Parathyroid adenoma (tissue), 2 donors: Measurements from ENCODE around the gene SHISA9.

Source experiments
- H2AFZ ChIP-seq: fragments of 300-600 bp; sonication (generic); one replicate; pipeline ENCODE4 v1.7.0; 2017; ENCODE audit warnings: antibody characterized with exemption, mild to moderate bottlenecking
- H3K27ac ChIP-seq: fragments of 300-600 bp; sonication (generic); one replicate; pipeline ENCODE4 v1.7.0; 2017
- H3K27me3 ChIP-seq: fragments of 300-600 bp; sonication (generic); one replicate; pipeline ENCODE4 v1.7.0; 2017; ENCODE audit warnings: low read length; ENCODE audit not compliant: control insufficient read depth, insufficient read depth
- H3K36me3 ChIP-seq: fragments of 300-600 bp; sonication (generic); one replicate; pipeline ENCODE4 v1.7.0; 2017; ENCODE audit warnings: low read length; ENCODE audit not compliant: control insufficient read depth, insufficient read depth
- H3K4me1 ChIP-seq: fragments of 300-600 bp; sonication (generic); one replicate; pipeline ENCODE4 v1.7.0; 2017; ENCODE audit warnings: control low read depth
- H3K4me2 ChIP-seq: fragments of 300-600 bp; sonication (generic); one replicate; pipeline ENCODE4 v1.7.0; 2017; ENCODE audit warnings: low read length
- H3K4me3 ChIP-seq: fragments of 300-600 bp; sonication (generic); one replicate; pipeline ENCODE4 v1.7.0; 2017; ENCODE audit warnings: low read depth, low read length
- H3K79me2 ChIP-seq: fragments of 300-600 bp; sonication (generic); one replicate; pipeline ENCODE4 v1.7.0; 2017; ENCODE audit warnings: control low read depth
- H3K9ac ChIP-seq: fragments of 300-600 bp; sonication (generic); one replicate; pipeline ENCODE4 v1.7.0; 2017; ENCODE audit warnings: mild to moderate bottlenecking
- H3K9me3 ChIP-seq: fragments of 300-600 bp; sonication (generic); one replicate; pipeline ENCODE4 v1.7.0; 2017; ENCODE audit warnings: low read length; ENCODE audit not compliant: control insufficient read depth
- TF ChIP-seq, protein P1 (sequence below): fragments of 300-600 bp; sonication (generic); IDR thresholded peaks from one replicate; pipeline ENCODE4 v1.7.0; 2017; ENCODE audit warnings: antibody characterized with exemption, mild to moderate bottlenecking
- donor health status: primary hyperparathyroidism.

Gene SHISA9

DNA sequence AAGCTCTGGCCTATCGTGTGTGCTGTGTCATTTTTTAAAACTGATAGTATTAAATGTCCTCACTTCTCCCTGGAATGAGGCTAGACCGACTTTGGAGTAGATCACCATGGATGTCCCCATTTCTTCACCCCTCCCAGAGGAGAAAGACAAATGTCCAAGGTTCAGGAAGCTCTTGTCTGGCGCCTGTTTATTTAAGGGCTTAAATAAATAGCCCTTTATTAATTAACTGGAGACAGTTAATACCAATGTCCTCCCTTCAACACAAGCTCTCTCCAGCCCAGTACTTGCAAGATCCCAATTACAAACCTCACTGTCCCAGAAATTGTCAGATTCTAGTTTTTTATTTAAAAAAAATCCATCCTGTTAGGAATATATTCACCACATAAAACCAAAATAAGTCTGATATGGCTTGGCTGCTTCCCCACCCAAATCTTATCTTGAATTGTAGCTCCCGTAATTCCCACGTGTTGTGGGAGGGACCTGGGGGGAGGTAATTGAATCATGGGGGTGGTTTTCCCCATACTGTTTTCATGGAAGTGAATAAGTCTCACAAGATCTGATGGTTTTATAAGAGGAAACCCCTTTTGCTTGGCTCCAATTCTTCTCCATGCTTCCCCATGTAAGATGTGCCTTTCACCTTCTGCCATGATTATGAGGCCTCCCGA, 344.4 kb downstream of the SHISA9 start:
- Histone ChIP-seq H3K9ac (no peak overlapping the region), H3K27ac (no peak overlapping the region), H3K79me2 (no peaks in the 10 kb centered on the region), H3K9me3 (no peaks in the 10 kb centered on the region), H3K4me1 (no peaks in the 10 kb centered on the region), H3K36me3 (no peaks in the 10 kb centered on the region), H2AFZ (no peak overlapping the region), H3K4me3 (no peak overlapping the region), H3K4me2 (no peak overlapping the region), H3K27me3 (no peaks in the 10 kb centered on the region)
- TF ChIP-seq, protein P1, sequence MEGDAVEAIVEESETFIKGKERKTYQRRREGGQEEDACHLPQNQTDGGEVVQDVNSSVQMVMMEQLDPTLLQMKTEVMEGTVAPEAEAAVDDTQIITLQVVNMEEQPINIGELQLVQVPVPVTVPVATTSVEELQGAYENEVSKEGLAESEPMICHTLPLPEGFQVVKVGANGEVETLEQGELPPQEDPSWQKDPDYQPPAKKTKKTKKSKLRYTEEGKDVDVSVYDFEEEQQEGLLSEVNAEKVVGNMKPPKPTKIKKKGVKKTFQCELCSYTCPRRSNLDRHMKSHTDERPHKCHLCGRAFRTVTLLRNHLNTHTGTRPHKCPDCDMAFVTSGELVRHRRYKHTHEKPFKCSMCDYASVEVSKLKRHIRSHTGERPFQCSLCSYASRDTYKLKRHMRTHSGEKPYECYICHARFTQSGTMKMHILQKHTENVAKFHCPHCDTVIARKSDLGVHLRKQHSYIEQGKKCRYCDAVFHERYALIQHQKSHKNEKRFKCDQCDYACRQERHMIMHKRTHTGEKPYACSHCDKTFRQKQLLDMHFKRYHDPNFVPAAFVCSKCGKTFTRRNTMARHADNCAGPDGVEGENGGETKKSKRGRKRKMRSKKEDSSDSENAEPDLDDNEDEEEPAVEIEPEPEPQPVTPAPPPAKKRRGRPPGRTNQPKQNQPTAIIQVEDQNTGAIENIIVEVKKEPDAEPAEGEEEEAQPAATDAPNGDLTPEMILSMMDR: no peak

DNA sequence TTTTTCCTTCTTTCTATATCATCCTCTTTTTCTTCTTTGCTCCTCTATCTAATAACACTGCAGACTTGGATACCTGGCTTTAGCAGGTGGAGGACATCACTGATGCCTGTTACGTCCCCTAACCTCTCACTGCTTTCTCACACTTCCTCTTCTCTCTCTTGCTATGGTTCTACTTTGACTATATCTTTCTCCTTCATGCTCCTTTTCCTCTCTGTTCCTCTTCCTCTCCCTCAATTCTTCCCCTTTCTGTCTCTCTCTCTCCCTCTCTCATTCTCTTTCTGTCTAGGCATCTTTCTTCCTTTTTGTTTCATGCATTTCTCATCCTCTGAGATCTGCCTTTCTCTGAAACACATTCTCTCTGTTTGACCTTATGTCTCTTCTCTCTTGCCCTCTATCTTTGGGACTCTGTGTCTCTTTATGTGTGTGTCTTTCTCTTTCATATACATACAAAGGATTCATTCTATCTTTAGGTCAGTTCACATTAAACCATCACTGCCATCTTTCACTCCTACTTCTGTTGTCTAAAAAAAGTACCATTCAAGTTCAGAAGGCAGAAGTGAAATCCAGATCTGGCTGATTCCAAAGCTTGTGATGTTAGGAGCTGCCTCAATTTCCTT, 353.7 kb downstream of the SHISA9 start:
- TF ChIP-seq, protein P1: no peak
- Histone ChIP-seq H3K9me3 (no peaks in the 10 kb centered on the region), H3K9ac (no peak overlapping the region), H2AFZ (no peak overlapping the region), H3K79me2 (no peaks in the 10 kb centered on the region), H3K36me3 (no peaks in the 10 kb centered on the region), H3K27ac (no peak overlapping the region), H3K4me3 (no peak overlapping the region), H3K4me1 (no peaks in the 10 kb centered on the region), H3K4me2 (no peak overlapping the region), H3K27me3 (no peaks in the 10 kb centered on the region)

DNA sequence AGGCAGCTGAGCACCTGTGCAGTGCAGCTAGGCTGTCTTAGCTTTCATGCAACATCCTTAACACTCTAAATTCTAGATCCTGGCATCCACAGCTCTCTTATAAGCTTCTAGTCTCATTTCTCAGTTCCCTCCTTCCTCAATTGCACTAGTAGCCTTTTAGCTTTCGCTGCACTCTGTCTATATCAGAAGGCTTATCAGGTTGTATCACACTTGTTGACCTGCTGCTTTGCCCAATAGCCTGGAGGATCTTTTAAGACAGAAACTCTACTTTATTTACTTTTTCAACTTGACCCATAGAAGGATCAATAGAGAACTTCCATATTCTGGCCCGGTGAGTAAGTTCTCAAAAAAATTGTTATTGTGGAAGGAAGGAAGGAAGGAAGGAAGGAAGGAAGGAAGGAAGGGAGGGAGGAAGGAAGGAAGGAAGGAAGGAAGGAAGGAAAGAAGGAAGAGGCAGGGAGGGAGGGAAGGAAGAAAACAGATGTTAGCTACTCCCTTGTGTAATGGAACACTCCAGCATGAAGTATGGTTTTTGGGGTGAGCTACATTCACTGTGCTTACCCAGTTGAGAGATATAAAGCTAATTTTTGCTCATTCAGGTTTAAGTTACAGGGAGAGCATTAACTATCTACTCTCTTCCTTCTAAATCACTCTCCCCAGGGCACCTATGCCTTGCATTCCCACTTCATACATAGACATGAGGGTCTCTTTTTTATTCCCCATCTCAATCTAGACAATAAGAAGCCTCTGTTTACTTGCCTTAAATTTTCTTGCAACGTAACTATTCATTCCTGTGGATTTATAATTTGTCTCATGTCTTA, 361.1 kb downstream of the SHISA9 start:
- Histone ChIP-seq H3K79me2 (no peaks in the 10 kb centered on the region), H3K4me3 (no peak overlapping the region), H2AFZ (no peak overlapping the region), H3K9me3 (no peaks in the 10 kb centered on the region), H3K36me3 (no peaks in the 10 kb centered on the region), H3K27me3 (no peaks in the 10 kb centered on the region), H3K4me1 (no peaks in the 10 kb centered on the region), H3K4me2 (no peak overlapping the region), H3K27ac (no peak overlapping the region), H3K9ac (no peak overlapping the region)
- TF ChIP-seq, protein P1: no peak

DNA sequence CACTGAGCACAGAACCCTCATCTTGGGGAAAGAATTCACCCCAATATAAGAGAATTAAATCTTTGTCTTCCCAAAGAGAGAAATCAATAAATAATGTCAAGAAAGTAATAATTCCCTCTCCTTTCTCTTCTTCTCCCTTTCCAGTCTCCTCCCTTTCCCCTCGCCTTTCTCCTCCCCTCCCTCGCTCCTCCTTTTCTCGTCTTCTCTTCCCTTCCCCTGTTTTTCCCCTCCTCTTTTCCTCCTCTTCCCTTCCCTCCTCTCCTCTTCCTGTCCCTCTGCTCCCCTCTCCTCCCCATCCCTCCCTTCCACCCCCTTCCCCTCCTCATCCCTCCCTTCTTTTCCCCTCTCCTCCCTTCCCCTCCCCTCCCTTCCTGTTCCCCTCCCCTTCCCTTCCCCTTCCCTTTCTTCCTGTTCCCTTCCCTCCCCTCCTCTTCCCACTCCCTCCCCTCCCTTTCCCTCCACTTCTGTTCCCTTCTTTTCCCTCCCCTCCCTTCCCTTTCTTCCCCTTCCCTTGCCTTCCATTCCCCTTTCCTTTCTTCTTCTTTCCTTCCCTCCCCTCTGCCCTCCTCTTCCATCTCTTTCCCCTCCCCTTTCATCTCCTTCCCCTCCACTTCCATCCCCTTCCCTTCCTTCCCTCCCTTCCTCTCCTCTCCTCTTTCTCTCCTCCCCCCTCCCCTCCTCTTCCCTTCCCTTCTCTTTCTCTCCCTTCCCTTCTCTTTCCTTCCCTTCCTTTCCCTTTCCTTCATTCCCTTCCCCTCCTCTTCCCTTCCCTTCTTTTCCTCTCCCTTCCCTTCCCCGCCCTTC, 363.6 kb downstream of the SHISA9 start:
- Histone ChIP-seq H3K4me3 (no peak overlapping the region), H2AFZ (no peak overlapping the region), H3K79me2 (no peaks in the 10 kb centered on the region), H3K9me3 (no peaks in the 10 kb centered on the region), H3K27me3 (no peaks in the 10 kb centered on the region), H3K36me3 (no peaks in the 10 kb centered on the region), H3K27ac (no peak overlapping the region), H3K9ac (no peak overlapping the region), H3K4me2 (no peak overlapping the region), H3K4me1 (no peaks in the 10 kb centered on the region)
- TF ChIP-seq, protein P1: no peak
